ENCODE data around the gene CSTB.

Gene CSTB

DNA sequence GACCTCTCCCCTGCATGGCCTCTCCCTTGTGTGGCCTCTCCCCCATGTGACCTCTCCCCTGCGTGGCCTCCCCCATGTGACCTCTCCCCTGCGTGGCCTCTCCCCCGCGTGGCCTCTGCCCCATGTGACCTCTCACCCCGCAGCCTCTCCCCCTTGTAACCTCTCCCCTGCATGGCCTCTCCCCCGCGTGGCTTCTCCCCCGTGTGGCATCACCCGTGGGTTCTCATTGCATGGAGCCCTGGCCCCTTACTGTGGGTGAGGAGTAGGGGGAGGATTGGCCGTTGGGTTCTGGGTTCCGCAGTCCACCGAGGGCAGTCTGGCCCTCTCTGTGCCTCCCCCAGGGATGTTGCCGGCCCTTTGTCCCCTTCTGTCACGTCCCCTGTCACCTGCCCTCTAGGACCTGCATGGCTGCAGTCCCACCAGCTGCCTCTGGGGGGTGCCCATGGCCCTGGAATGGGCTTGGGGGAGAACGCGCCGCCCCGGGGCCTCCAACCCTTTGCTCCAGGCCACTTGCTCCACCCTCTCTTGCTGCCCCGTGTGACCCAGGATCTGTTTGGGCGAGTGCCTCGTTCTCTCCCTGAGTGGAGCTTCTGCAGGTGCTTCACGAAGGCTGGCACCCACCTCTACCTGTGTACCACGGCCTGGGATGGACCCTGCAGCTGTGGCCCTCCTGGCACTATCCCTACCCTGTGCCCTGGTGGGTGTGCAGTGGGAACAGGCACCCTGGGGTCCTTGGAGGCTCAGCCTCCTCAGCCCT is 34.6 kb upstream of the CSTB start:
- peak; percentile 79 for DNase-seq (ENCODE audit: low read depth)

DNA sequence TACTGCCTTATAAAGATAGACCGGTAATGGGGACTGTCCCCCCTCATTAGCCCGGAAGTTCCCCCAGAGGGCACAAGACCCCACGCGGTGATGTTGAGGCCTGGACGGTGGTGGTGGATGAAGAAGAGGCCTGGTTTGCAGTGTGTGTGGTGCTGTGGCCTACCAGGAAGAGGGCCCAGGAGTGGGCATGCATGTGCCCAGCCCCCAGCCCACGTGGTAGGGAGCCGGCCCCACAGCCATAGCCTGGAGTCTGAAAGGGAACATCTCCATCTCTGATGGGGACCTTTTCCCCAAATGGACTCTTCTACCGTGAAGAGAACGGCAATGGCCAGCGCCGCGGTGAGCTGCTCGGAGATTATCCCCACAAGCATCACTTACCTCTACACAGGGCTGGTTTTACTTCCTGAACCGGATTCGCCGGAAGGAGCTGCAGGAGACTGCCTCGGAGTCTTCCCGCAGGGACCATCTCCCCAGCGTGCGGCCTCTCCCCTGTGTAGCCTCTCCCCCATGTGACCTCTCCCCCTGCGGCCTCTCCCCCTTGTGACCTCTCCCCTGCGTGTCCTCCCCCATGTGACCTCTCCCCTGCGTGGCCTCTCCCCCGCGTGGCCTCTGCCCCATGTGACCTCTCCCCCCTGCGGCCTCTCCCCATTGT is 33.9 kb upstream of the CSTB start:
- no peak for DNase-seq (ENCODE audit: low read depth)

DNA sequence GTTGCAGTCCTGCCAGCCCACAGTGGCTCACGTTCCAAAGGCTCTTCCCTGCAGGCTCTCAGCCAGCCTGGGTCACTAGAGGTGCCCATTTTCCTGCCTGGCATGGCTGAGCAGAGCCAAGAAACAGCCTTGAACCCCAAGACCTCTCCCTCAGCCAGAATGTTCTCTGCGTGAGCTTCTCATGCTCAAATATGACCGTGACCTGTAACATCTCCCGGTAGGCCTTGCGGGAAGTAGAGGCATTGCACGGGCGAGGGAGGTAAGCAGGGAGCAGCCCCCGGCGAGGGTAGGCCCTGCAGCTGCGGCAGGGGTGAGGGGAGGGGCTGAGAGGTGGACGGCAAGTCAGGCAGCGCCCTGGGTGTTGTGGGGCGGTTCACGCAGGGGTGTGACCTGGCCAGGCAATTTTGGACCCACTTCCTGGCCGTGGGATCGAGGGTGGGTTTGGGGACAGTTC is 33.3 kb upstream of the CSTB start:
- no peak for DNase-seq (ENCODE audit: low read depth)

- DNase-seq (ENCODE audit: low read depth), result no peak
Measured at GRCh38 chr21:43808832-43809251, 32.7 kb upstream of the CSTB start.

DNA sequence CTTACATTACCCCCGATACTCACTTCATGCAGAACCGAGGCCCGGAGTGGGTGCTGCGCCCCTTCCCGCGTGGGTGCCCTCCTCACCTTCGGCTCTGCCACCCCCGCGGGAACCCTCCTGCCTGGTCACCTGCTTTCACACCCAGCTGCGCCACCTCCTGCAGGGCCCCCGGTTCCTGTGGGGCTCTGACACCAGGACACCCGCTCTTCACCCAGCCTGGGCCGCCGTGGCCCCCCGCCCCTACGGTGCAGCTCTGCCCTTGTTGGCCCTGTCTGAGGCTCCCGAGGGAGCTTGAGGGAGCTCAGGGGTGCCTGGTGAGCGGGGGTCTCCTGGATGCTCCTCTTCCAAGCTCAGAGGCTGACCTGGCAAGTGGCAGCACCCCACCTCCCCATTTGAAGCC is 32.3 kb upstream of the CSTB start:
- no peak for DNase-seq (ENCODE audit: low read depth)

DNA sequence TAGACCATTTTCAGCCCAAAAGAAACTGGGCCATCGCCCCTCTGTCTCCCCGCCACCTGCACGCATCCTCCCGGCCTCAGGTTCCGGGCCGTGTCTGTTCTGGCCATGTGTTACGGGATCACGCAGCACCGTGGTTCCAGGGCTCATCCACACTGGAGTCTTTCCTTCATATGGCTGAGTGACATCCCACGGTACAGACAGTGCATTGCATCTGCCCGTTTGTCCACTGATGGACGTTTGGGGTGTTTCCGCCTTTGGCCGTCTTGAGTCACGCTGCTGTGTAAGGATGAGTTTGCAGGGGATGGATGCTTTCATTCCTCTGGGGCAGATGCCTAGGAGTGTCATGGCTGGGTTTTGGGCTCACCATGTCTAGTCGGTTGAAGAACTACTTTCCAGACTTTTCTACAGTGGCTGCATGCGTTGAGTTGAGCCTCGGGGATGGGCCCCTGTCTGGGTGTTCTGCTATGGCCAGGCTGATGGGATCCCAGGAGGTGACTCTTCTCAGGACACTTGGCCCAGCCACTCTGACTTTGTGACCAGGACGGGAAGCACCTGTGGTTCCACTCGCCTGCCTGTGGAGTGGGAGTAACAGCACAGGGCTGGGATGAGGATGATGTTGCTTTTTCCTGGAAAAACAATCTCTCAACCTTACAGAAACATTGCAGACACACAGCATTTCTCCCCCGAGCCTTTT is 30.1 kb upstream of the CSTB start:
- no peak for DNase-seq (ENCODE audit: low read depth)

- DNase-seq (ENCODE audit: low read depth), result no peak
Measured at GRCh38 chr21:43805275-43805800, 29.2 kb upstream of the CSTB start.

DNA sequence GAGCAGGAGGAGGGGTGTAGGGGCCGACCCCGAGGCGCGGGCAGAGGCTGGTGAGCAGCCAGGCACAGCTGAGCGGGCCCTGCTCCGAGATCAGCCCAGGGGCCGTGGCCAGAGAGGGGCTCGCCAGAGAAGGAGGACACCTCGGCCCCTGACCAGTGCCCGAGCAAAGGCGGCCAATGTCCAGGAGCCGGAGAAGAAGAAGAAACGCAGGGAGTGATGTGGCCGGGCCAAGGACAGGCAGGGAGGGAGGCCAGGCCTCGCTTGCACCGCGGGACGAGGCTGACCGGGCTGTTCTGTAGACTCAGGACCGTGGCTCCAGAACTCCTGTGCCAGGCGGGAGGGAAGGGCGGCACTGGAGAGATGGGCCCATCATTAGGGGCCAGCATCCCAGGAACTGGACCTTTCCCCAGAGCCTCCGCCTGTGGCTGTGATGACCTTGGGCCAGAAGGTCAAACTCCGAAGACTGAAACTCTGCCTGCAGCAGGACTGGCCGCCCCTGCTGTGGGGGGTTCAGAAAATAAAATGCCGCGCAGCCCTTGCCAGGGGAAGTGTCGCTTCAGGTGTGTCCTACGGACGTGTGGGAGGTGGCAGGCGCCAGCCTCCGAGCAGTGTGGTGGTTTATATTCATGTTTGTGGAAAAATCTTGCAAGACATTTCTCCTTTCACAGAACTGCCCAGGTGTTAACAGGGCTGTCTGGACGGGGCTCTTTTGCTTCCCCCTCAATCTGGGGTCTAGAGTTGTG is 27.6 kb upstream of the CSTB start:
- DNase-seq (ENCODE audit: low read depth), result no peak

DNA sequence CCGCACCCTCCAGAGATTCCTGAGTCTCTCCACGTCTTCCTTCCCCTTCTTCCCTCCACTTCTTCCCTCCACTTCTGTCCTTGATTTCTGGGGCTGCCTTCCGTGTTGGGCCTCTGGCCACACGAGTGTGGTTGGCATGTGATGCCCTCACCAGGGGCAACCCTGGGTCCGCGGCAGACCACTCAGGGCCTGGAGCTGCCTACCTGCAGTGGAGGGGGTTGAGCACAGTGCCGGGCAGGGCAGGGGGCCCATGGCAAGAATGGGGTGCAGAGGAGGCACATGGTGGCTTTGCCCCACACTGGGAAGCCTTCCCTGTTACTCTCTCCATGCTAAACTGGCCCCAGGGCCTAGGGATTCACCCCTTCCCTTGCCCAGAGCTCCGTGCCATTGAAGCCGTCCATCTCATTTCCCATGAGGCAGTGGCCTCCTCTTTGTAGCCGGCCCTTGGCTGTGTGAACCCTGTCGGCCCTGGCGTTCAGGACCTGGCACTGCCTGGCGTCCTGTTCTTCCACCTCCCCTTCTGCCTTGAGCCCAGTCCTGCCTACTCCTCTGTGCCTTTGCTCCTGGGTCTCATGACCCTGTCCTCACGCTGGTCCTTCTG is 26.7 kb upstream of the CSTB start:
- DNase-seq (ENCODE audit: low read depth), result no peak

DNA sequence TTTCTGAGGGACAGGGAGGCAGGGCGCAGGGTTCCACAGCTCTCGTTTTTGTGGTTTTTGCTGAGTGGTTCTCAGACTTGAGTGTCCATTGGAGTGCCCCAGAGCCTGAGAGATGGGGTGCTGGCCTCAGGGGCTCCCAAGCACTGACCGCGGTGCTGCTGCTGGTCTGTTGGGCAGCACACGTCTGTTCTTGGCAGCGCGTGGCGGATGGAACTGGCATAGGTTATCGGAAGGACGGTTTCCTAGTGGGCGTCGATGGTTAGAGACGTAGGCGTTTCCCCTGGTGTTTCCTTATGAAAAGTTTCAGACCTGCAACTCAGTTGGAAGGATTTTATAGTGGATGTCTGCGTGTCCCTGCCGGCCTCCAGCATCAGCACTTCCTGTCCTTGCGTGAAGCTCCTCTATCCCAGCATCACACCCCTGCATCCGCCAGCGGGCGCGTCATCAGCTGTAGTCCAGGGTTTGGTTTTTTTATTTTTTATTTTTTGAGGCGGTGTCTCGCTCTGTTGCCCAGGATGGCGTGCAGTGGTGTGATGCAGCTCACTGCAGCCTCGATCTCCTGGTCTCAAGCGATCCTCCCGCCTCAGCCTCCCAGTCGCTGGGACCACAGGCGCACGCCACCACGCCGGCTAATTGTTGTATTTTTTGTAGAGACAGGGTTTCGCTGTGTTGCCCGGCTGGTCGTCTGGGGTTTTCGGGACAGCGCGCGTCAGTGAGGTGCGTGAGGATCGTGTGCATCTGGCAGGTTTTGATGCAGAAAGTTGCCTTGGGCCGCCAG is 25.1 kb upstream of the CSTB start:
- DNase-seq (ENCODE audit: low read depth), result no peak

- DNase-seq (ENCODE audit: low read depth), result no peak
Measured at GRCh38 chr21:43800566-43800965, 24.5 kb upstream of the CSTB start.

GRCh38 chr21:43800124-43800523 is 24.0 kb upstream of the CSTB start:
- DNase-seq (ENCODE audit: low read depth), result no peak

GRCh38 chr21:43799301-43799840 is 23.3 kb upstream of the CSTB start:
- DNase-seq (ENCODE audit: low read depth), result no peak

GRCh38 chr21:43797925-43798715 is 22.0 kb upstream of the CSTB start:
- DNase-seq (ENCODE audit: low read depth), result no peak

- DNase-seq (ENCODE audit: low read depth), result no peak
Measured at GRCh38 chr21:43797415-43797814, 21.3 kb upstream of the CSTB start.

DNA sequence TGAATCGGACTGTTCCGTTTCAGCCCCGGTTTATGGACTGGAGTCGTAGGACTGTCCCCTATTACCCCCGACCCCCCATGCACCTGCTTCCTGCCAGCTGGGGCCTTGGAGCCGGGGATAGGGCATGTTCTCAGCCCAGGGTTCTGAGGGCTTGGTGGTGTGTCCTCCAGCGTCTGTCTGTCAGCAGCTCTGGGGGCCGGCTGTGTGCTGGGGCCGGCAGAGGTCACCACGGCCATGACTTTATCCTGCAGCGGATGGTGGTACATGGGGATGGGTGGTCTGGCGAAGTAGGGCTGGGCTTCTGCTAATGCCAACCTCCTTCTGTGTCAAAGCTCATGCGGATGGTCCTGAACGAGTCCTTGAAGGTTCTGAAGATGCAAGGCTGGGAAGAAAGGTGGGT is 18.7 kb upstream of the CSTB start:
- no peak for DNase-seq (ENCODE audit: low read depth)

- no peak for DNase-seq (ENCODE audit: low read depth)
Measured at GRCh38 chr21:43794311-43794710, 18.2 kb upstream of the CSTB start.

GRCh38 chr21:43793243-43793642 is 17.1 kb upstream of the CSTB start:
- DNase-seq (ENCODE audit: low read depth), result no peak

GRCh38 chr21:43792406-43792805 is 16.3 kb upstream of the CSTB start:
- no peak for DNase-seq (ENCODE audit: low read depth)

- no peak for DNase-seq (ENCODE audit: low read depth)
Measured at GRCh38 chr21:43790010-43790524, 14.0 kb upstream of the CSTB start.

Measured in stimulated activated CD8-positive, alpha-beta memory T cell treated with anti-CD3 and anti-CD28 coated beads, Interleukin-12 subunit alpha, Interleukin-12 subunit beta, amount 100 ng/mL, for 1 hour (primary cell).